Globus pallidus (tissue), 1 donor: ENCODE results near the gene C1QTNF12.

Experiments used
- DNase-seq: peaks from one replicate; pipeline ENCODE4 v3.0.0-alpha.2; 2015; ENCODE audit warnings: low spot score

Gene C1QTNF12

GRCh38 chr1:1213345-1214265 lies 32.9 kb downstream of the C1QTNF12 start, which contains the start of gene TNFRSF4:
TNFRSF4 (minus strand) TSS chr1:1214153; CDS start chr1:1214127, 26 bp downstream.
- no peak for DNase-seq

DNA sequence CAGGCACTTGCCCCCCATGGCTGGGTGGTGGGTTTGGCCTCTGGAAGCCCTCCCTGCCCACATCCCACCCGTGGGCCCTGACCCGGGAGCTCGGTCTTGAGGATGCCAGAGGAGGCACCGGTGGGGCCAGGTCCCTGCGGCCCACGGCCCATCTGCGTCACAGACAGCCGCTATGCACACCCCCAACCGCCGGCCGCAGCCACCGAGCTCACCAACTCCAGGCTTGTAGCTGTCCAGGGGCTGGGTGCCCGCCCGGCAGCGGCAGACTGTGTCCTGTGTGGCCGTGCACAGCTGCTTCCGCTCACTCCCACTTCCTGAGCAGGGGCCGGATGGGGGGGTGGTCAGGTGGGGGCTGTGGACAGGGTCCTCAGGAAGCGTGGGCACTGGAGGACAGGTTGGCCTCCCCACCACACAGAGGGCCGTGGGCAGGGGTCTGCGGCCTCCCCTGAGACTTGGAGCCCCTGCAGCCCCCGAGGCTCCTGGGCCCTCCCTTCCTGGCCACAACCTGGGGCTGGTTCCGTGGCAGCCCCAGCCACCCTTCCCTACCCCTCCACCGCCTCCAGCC lies 33.7 kb downstream of the C1QTNF12 start:
- DNase-seq: no peak

DNA sequence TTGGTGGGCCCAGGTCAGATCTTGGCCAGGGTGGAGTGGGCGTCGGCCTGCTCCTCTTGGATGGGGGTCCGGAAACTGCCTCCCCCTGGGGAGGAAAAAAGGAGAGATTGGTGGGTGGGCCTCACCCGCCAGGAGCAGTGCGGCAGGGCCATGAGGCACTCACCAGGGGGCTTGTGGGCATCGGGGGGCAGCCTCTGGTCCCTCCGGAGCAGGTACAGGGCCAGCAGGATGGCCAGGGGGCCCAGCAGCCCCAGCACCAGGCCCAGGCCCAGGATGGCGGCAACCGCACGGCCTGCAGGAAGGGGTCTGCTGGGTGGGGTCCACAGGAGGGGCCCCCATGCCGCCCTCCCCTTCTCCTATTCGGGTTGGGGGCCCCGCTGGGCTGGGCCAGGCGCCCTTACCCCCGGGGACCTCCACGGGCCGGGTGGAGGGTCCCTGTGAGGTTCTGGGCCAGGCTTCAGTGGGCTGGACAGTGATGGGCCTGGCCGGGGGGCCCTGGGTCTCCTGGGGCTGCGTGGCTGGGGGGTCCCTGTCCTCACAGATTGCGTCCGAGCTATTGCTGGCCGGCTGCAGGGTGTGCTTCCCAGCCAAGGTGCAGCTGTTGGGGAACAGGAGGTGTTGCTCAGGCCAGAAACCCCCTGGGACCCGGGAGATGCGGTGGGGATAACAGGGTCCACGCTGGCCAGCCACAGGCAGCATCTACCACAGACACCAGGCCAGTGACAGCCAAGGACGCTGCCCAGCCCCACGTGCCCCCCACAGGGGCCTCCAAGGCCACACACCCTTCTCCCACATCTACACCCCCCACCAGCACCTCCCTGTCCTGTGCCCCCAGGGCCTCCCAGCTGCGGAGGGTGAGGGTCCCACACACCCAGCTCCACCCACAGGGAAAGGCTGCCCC lies 34.7 kb downstream of the C1QTNF12 start:
- no peak for DNase-seq

- DNase-seq: no peak
Observed at GRCh38 chr1:1210726-1211540, 35.6 kb downstream of the C1QTNF12 start.

GRCh38 chr1:1208713-1209433 lies 37.6 kb downstream of the C1QTNF12 start:
- DNase-seq: no peak

DNA sequence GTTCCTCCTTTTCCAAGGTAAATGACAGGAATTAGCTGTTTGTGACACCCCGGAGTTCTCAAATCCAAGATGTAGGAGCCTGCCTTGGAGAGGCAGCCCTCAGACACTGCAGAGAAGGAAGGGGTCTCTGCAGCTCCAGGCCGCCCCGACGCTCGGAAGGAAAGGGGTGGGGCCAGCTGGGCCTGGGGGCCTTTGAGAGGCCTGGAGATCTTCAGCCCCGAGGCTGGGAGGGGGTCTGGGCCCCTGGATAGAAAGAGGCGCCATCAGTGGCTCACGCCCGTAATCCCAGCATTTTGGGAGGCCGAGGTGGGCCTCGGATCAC lies 39.0 kb downstream of the C1QTNF12 start:
- DNase-seq: no peak

DNA sequence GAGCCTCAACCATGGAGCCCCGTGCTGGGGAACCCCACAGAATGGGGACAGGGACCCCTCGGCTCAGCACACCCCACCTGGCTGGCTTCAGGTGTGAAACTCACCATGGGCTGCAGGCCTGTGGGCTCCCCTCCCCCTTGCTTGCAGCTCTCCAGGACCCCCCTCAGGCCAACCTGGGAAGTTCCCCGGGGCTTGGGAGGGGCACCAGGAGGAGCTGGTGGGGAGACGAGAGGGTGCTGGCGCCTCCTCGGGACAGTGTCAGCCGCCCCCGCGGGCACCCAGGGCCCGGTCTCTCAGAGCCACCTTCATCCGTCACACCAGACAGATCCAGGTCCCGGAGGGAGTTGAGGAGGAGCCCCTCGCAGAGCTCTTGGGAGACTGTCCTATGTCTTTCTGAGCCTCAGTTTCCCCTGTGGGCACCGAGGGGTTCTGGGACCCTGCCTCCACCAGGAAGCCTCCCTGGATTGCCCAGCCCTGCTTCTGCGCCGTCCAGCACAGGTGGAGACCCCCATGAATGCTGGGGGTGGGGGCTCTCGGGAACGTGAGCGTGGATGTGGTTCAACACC lies 39.5 kb downstream of the C1QTNF12 start:
- DNase-seq: no peak

DNA sequence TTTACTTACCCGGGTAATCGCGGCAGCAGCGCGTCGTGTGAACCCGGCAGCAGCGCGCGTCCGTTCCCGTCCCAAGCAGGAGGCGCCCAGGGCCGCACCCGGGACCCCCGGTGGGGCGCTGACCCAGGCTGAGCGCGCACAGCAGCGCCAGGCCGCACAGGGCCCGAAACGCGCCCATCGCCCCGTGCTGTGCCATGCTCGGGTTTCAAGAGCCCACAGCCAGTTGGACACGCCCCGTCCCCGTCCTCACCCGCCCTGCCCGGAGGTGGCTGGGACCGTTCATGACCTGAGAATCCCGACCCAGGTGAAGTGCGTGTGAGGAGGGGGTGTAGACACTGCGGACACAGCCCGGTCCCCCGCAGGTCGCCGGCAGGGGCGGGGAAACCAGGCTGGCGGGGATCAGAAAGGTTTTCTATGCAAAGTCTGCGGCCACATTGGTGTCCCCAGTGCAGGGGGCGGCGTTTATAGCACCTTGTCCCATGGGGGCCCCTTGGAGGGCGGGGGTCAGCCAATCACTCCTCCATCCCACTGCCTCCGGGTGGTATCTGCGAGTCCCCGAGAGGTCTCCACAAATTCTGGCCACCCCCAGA lies 40.1 kb downstream of the C1QTNF12 start, which contains the start of gene TNFRSF18:
TSS of gene TNFRSF18 (minus strand) at position 217 of the 590 bp plus-strand sequence. CDS start at position 196, 21 bp downstream.
- no peak for DNase-seq

DNA sequence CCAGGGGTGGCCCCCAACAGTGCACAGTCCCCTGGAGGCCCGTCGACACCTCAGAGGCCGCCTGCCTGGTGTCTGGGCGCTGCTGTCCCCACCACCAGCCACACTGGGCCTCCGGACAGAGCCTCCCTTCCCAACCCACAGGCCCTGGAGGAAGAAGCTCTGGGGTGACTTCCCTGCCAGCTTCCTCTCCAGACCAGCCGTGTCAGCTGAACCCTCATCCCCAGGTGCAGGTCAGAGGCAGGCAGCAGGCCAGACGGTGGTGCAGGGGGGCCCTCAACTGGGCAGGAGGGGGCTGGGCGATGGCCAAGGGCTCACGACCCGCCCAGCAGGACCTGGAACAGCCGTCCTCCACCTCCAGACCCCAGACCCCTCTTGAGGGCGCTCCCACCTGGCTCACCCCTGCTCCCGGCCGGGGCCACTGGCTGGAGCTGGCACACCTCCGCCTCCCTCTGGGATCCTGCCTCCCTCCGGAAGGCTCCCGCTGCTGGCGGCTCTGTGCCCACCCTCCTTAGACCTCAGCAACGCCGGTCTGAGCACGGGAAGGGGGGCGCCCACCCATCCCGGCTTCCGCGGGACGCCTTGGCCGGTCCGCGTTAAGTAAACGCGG lies 40.6 kb downstream of the C1QTNF12 start:
- no peak for DNase-seq

DNA sequence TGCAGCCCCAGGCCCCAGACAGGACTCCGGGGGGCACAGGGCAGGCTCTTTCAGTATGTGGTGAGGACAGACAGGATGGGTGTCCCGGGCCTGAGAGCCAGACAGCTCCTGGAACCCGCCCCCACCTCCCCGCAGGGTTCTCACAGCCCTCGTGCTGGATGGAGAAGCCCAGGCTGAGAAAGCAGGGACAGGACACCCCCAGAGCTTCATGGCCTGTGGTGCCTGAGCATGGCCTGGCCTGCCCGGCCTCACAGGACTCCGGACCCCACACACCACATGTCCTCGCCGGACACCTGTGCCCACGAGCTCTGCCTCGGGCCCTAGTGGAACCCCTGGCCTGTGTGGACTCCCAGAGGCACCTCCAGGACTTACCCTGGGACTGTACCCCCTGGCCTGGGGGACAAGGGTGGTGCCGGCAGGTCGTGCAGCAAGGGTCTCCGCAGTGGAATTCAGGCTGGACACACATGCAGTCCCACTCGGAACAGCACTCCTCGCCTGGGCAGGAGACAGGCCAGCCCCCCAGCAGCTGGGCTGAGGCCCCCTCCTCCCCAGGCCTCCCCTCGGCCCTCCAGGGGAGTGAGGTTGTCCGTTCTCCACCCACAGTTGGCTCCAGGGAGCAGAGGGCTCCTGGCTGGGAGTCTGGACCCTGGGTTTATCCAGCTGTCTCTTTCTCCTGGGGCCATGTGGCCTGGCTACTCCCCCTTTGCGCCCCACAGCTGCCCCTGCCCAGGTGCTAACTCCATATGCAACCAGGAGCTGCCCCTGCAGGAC lies 41.3 kb downstream of the C1QTNF12 start:
- DNase-seq: no peak

GRCh38 chr1:1204425-1204920 lies 42.0 kb downstream of the C1QTNF12 start:
- no peak for DNase-seq

DNA sequence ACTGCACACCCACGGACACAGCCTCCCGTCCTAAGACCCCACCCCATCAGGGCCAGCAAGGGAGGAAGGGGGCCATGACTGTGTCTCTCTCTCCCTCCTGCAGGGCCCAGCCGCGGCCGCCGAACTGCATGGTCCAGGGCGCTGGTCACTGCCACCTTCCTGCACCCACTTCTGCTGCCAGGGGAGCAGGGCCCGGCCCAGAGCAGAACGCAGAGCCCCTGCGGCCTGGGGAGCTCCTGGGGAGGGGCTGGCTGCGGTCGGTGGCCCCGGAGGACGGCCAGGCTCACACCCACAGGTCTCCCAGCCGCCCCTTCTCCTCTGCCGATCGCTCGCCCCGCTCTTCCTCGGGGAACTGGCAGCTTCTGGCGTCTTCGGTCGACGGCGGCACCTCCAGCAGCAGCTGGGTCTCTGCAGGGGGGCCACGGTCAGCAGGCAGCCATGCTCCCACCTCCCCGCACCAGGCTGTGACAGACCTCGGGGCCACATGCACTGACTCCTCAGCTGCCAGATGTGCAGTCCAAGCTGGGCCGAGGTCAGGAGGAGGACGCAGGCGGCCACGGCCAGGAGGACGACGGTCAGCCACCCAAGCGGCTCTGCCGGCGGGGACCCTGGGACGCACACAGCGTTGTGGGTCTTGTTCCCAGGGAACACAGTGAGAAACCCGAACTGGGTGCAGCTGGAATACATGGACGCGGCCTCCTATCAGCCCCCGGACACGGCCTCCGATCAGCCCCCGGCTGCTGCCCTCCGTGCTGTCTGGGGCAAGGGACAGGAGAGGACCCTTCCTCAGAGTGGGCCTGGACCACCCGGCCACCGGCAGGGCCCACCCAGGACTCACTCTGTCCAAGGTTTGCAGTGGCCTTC lies 42.7 kb downstream of the C1QTNF12 start:
- no peak for DNase-seq

GRCh38 chr1:1202831-1203560 lies 43.5 kb downstream of the C1QTNF12 start:
- no peak for DNase-seq

DNA sequence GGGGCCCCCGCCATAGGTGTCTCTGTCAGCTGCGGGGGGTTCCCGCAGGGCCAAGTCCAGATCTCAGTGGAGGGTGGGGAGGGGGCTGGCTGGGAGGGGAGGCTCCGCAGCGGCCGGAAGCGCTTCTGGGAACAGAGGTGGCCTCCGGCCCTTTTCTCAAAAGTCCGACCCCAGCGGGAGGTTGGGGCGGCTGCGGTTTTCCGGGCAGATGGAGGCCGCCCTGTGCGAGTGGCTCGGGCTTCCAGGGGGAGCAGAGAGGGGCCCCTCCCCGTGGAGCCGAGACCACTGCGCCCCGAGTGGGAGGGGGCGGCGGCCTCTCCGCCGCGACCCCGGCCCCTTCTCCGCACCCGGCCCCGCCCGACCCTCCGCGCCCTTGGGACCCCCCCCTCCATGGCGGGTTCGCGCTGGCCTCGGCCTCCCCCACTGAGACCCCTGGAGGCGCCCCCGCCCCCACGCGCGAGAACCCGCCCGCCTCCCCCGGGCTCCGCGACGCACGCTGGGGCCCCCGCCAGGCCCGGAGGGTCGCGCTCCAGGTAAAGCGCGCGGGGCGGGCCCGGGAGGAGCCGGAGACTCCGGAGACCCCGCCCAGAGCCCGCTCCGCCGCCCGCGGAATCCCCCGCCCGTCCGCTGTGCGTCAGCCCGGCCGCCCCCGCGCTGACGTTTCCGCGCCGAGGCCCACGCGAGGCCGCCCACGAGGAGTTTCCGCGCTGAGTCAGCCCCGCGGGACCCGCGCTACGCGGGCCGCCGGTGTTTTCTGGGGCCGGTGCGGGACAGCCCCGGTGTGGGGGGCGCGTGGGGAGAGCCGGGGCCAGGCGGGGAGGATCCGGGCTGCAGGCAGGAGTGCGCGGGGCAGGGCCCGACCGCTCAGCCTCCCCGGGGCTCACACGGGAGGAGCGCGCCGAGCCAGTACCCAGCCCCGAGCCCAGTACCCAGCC lies 45.4 kb downstream of the C1QTNF12 start:
- DNase-seq: no peak

GRCh38 chr1:1199961-1200875 lies 46.3 kb downstream of the C1QTNF12 start:
- DNase-seq: no peak
